HepG2 (cell line): Measurements from ENCODE around the gene PERP. TPM values are rescaled to one million over a fixed set of nuclear protein-coding genes. Genes with fewer than 3 reads are reported as not detected.

Source experiments
- ATAC-seq: fragments of 200-7000 bp; cut with Tn5 transposase; 3 replicates; pipeline ENCODE4 v1.9.1; 2020; ENCODE audit warnings: mild to moderate bottlenecking, moderate library complexity
- BruUV-seq: library from RNA; stranded (reverse); fragments of 400-500 nt; replicated peaks from 2 replicates; lab custom pipeline; 2021; lab: Mats Ljungman, UMichigan
- CTCF ChIA-PET: fragments of 300-600 bp; formaldehyde crosslinking; extraction: SDS; loops from one replicate; lab custom pipeline; 2021; ENCODE audit warnings: low total read pairs, inconsistent platforms, low intra/inter-chr PET ratio; lab: Yijun Ruan, JAX
- POLR2A ChIA-PET: fragments of 350-600 bp; sonication (Branson Sonifier 250); formaldehyde crosslinking; loops from one replicate; lab custom pipeline; 2020; ENCODE audit warnings: antibody characterized with exemption, inconsistent platforms; lab: Yijun Ruan, JAX
- DNase-seq: peaks from one replicate; pipeline ENCODE4 v3.0.0-alpha.2; 2015; ENCODE audit warnings: low spot score
- FAIRE-seq: peaks from 3 replicates; lab custom pipeline; 2011; peaks lifted over from hg19 to GRCh38; lab: Jason Lieb, UNC
- H2AFZ ChIP-seq: one replicate; pipeline ENCODE4 v1.6.1; 2011; ENCODE audit warnings: low read length, inconsistent platforms
- H3K27ac ChIP-seq: fragments of 300-600 bp; 3 replicates; pipeline ENCODE4 v1.8.0; 2011; ENCODE audit warnings: mixed run types, mild to moderate bottlenecking, mixed read lengths, low read length, inconsistent platforms; ENCODE audit not compliant: insufficient read depth; ENCODE audit errors: extremely low read length
- H3K27me3 ChIP-seq, 2 experiments: fragments of 200-600 bp in 1 of 2; 2 replicates in 1 of 2; 3 replicates in 1 of 2; pipeline versions ENCODE4 v1.6.0 to v1.8.0; 2011; ENCODE audit warnings: low read length in 2 of 2, mild to moderate bottlenecking in 2 of 2, moderate library complexity in 2 of 2, inconsistent platforms in 1 of 2; ENCODE audit not compliant: insufficient read depth in 2 of 2, control insufficient read depth in 1 of 2
- H3K36me3 ChIP-seq, 2 experiments: fragments of 200-600 bp in 1 of 2; replicated peaks in 1 of 2; 2 replicates in 1 of 2; 3 replicates in 1 of 2; pipeline versions ENCODE4 v1.5.1 to v1.8.0; 2011; ENCODE audit warnings: low read length in 2 of 2, inconsistent platforms in 1 of 2; ENCODE audit not compliant: insufficient read depth in 2 of 2, control insufficient read depth in 1 of 2
- H3K4me1 ChIP-seq: 2 replicates; pipeline ENCODE4 v1.5.1; 2012; ENCODE audit warnings: low read length, inconsistent platforms; ENCODE audit not compliant: insufficient read depth
- H3K4me2 ChIP-seq: 2 replicates; pipeline ENCODE4 v1.6.0; 2011; ENCODE audit warnings: low read depth, low read length, inconsistent platforms
- H3K4me3 ChIP-seq, 3 experiments: fragments of 200-600 bp in 1 of 3; sonication (generic), shearing (Covaris generic) in 1 of 3; replicated peaks in 1 of 3; 2 replicates each; pipeline ENCODE4 v1.5.1; 2011 to 2016; ENCODE audit warnings: low read length in 3 of 3, inconsistent platforms in 2 of 3, low read depth in 2 of 3, mild to moderate bottlenecking in 2 of 3, control low read depth in 1 of 3, mixed read lengths in 1 of 3; ENCODE audit not compliant: insufficient read depth in 1 of 3
- H3K79me2 ChIP-seq: one replicate; pipeline ENCODE4 v1.6.1; 2011; ENCODE audit warnings: low read length, inconsistent platforms; ENCODE audit not compliant: insufficient read depth
- H3K9ac ChIP-seq: 2 replicates; pipeline ENCODE4 v1.6.0; 2011; ENCODE audit warnings: mild to moderate bottlenecking, low read depth, low read length, inconsistent platforms; ENCODE audit not compliant: insufficient read depth
- H3K9me3 ChIP-seq: 2 replicates; pipeline ENCODE4 v1.5.1; 2012; ENCODE audit warnings: mild to moderate bottlenecking, low read length
- H4K20me1 ChIP-seq: 2 replicates; pipeline ENCODE4 v1.6.0; 2011; ENCODE audit warnings: inconsistent platforms, mild to moderate bottlenecking, low read length, moderate library complexity; ENCODE audit not compliant: insufficient read depth
- HNRNPK ChIP-seq: fragments of 200-400 bp; formaldehyde crosslinking; IDR thresholded peaks from 2 replicates; pipeline ENCODE4 v1.6.1; 2018; ENCODE audit warnings: low read length, low read depth, moderate library complexity, mild to moderate bottlenecking; ENCODE audit not compliant: poor library complexity, severe bottlenecking
- NKX3-1 ChIP-seq: sonication (generic); formaldehyde crosslinking; IDR thresholded peaks from 2 replicates; pipeline ENCODE4 v1.5.0; 2020; ENCODE audit warnings: missing genetic modification reagents
- RBM22 ChIP-seq: fragments of 200-400 bp; formaldehyde crosslinking; optimal IDR thresholded peaks from 2 replicates; pipeline ENCODE3; 2017; ENCODE audit warnings: mild to moderate bottlenecking, low read length, moderate library complexity
- SIX1 ChIP-seq: sonication (generic); formaldehyde crosslinking; IDR thresholded peaks from 2 replicates; pipeline ENCODE4 v1.4.0; 2020; ENCODE audit warnings: missing genetic modification reagents, borderline replicate concordance
- TBX2 ChIP-seq: sonication (generic); formaldehyde crosslinking; IDR thresholded peaks from 2 replicates; pipeline ENCODE4 v1.5.0; 2020; ENCODE audit warnings: missing genetic modification reagents, mild to moderate bottlenecking, borderline replicate concordance
- TCF7 ChIP-seq: sonication (generic); IDR thresholded peaks from 2 replicates; pipeline ENCODE4 v1.6.1; 2016; ENCODE audit warnings: antibody characterized with exemption, low read depth
- TEAD3 ChIP-seq: optimal IDR thresholded peaks from 2 replicates; pipeline ENCODE3; 2016; ENCODE audit warnings: borderline replicate concordance
- ZMYM4 ChIP-seq: sonication (generic); formaldehyde crosslinking; IDR thresholded peaks from 2 replicates; pipeline ENCODE4 v1.8.1; 2023; ENCODE audit warnings: mild to moderate bottlenecking, missing genetic modification reagents
- ZNF253 ChIP-seq: sonication (generic); formaldehyde crosslinking; IDR thresholded peaks from 2 replicates; pipeline ENCODE4 v1.8.0; 2022; ENCODE audit warnings: mild to moderate bottlenecking, missing genetic modification reagents, borderline replicate concordance
- ZNF546 ChIP-seq: sonication (generic); formaldehyde crosslinking; conservative IDR thresholded peaks from 2 replicates; pipeline ENCODE4 v1.8.1; 2023; ENCODE audit warnings: mild to moderate bottlenecking, missing genetic modification reagents
- ZNF557 ChIP-seq: sonication (generic); formaldehyde crosslinking; IDR thresholded peaks from 2 replicates; pipeline ENCODE4 v1.4.0; 2020; ENCODE audit warnings: missing genetic modification reagents
- WGBS: methylation state at CpG from one replicate; pipeline ENCODE4 v1.1.6; 2017; ENCODE audit warnings: low lambda C conversion rate; 5-methylcytosine and 5-hydroxymethylcytosine counted together
- in situ Hi-C: cut with HindIII; loops from 2 replicates; pipeline ENCODE4 v1.10.0; 2017; ENCODE audit warnings: low pct_unique_long_range_greater_than_20kb; ENCODE audit not compliant: extremely low pct_ligation_motif_present
- intact Hi-C: fragments of 100-400 bp; cut with micrococcal nuclease; formaldehyde crosslinking; loops from one replicate; pipeline ENCODE4 v1.10.0; 2022; ENCODE audit not compliant: unreplicated experiment
- polyA plus RNA-seq, 8 experiments: library from polyadenylated mRNA; depleted of rRNA in 3 of 8; stranded (reverse) in 7 of 8; unstranded in 1 of 8; fragments of >200 nt; fragmentation: Illumina TruSeq in 4 of 8; extraction: Trizol in 4 of 8; gene quantifications; 2 replicates each; pipeline versions ENCODE4 v1.2.1 to v1.2.3, GENCODE V29; 2011 to 2016; ENCODE audit warnings: low read depth in 4 of 8, missing spikeins in 1 of 8, mixed read lengths in 1 of 8; ENCODE audit not compliant: insufficient read depth in 1 of 8
- total RNA-seq, 5 experiments: library from RNA; depleted of rRNA; stranded (reverse); fragments of >200 nt; fragmentation: Illumina TruSeq; extraction: Trizol; gene quantifications; 2 replicates each; pipeline ENCODE4 v1.2.3, GENCODE V29; 2016; ENCODE audit warnings: low read depth in 1 of 5
- TF ChIP-seq, protein P1 (sequence below): sonication (generic); formaldehyde crosslinking; conservative IDR thresholded peaks from 2 replicates; pipeline ENCODE4 v1.8.0; 2022; ENCODE audit warnings: mild to moderate bottlenecking, moderate library complexity, missing genetic modification reagents
- TF ChIP-seq, protein P2 (sequence below): IDR thresholded peaks from 2 replicates; pipeline ENCODE4 v1.6.1; 2016
- TF ChIP-seq, protein P3 (sequence below): sonication (generic); formaldehyde crosslinking; IDR thresholded peaks from 2 replicates; pipeline ENCODE4 v1.5.1; 2020; ENCODE audit warnings: mild to moderate bottlenecking, moderate library complexity, missing genetic modification reagents

Gene PERP
- total and polyA plus RNA-seq, 2 of the 13 experiments (the other 11 are each of a cell fraction or from before 2014, with no cell fraction given): 26.0 to 53.0 TPM

DNA sequence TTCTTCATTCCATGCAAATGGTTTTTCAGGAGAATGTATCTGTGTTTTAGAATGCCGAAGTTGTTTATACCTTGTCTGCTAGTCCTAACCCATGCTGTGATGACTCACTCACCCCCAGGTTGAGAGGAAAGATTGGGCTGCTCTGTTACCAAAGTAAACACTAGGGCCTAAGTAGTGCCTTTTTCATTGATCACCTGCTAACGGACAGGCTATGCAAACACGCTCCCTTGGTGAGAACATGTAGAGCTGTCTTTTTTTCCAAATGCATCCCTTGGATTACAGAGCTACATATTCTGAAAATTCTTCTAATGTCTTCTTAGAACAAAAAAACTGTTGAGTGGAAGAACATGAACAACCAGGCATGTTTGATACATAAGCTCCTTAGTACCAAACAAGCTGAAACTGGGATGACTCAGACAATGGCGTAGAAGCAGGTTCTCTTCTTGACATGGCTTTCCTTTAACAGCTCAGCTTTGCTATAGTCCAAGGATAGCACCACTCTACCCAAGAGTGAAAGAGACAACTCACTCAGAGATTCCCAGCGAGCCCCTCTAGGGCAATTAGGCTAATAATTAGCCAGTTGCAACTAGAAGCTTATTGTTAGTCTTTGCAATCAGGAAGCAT, 20.5 kb downstream of the PERP start:
- peak; percentile 92 for FAIRE-seq
- no TSS peak for BruUV-seq
- H3K9ac ChIP-seq: peak overlapping the region; percentile 45
- ATAC-seq: peak; percentile 89
- ChIA-PET CTCF (interaction anchor here (1.5 kb wide), 1 partner anchor 21 kb away, joined by 4 read pairs; the partner anchor contains the start of gene PERP), POLR2A (interaction anchor here (0.7 to 2.2 kb wide), 3 partner anchors 9 to 318 kb away, joined by 3 to 41 read pairs (median 3); partner anchors contain the start of genes HEBP2 and PERP)
- no peaks in the 10 kb centered on the region for H4K20me1 ChIP-seq
- intact Hi-C loops (loop anchor here (1.0 to 10.0 kb wide), 2 partner anchors 21 to 732 kb away; partner anchors contain the start of gene PERP), in situ Hi-C loops (no loop called here)
- no peaks in the 10 kb centered on the region for H3K27me3 ChIP-seq
- H3K4me1 ChIP-seq: peaks cover 54% of the 10 kb centered on the region
- peak overlapping the region; percentile 84 for H3K4me2 ChIP-seq
- no peaks in the 10 kb centered on the region for H3K9me3 ChIP-seq
- no peak overlapping the region for H2AFZ ChIP-seq
- H3K27ac ChIP-seq: peak overlapping the region; percentile 81
- WGBS: 0% methylated on average over 5 of the region's 5 CpGs
- DNase-seq: peak; percentile 95
- peak overlapping the region; percentile 22 to 53 (median 49); a peak in 5 of 6 replicates for H3K4me3 ChIP-seq
- no peaks in the 10 kb centered on the region for H3K79me2 ChIP-seq
- peaks cover 2 to 8% of the 10 kb centered on the region in 2 experiments; a peak in 2 of 5 replicates for H3K36me3 ChIP-seq
- TF ChIP-seq RBM22: no peak
- TF ChIP-seq NKX3-1 (CRISPR knock-in tag): 0 out of 2 replicates have a peak, but pooled peaks have one; percentile 29
- TF ChIP-seq, protein P1, sequence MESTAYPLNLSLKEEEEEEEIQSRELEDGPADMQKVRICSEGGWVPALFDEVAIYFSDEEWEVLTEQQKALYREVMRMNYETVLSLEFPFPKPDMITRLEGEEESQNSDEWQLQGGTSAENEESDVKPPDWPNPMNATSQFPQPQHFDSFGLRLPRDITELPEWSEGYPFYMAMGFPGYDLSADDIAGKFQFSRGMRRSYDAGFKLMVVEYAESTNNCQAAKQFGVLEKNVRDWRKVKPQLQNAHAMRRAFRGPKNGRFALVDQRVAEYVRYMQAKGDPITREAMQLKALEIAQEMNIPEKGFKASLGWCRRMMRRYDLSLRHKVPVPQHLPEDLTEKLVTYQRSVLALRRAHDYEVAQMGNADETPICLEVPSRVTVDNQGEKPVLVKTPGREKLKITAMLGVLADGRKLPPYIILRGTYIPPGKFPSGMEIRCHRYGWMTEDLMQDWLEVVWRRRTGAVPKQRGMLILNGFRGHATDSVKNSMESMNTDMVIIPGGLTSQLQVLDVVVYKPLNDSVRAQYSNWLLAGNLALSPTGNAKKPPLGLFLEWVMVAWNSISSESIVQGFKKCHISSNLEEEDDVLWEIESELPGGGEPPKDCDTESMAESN (CRISPR knock-in tag): 0 out of 2 replicates have a peak, but pooled peaks have one; percentile 52
- TF ChIP-seq ZNF557 (CRISPR knock-in tag): peak; percentile 54; the same call in 1 of the 2 replicates
- TF ChIP-seq TBX2: peak; percentile 90
- TF ChIP-seq ZMYM4 (CRISPR knock-in tag): peak; percentile 82
- no peak for TF ChIP-seq HNRNPK
- TF ChIP-seq, protein P2, sequence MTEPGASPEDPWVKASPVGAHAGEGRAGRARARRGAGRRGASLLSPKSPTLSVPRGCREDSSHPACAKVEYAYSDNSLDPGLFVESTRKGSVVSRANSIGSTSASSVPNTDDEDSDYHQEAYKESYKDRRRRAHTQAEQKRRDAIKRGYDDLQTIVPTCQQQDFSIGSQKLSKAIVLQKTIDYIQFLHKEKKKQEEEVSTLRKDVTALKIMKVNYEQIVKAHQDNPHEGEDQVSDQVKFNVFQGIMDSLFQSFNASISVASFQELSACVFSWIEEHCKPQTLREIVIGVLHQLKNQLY (CRISPR knock-in tag): peak; percentile 90
- TF ChIP-seq, protein P3, sequence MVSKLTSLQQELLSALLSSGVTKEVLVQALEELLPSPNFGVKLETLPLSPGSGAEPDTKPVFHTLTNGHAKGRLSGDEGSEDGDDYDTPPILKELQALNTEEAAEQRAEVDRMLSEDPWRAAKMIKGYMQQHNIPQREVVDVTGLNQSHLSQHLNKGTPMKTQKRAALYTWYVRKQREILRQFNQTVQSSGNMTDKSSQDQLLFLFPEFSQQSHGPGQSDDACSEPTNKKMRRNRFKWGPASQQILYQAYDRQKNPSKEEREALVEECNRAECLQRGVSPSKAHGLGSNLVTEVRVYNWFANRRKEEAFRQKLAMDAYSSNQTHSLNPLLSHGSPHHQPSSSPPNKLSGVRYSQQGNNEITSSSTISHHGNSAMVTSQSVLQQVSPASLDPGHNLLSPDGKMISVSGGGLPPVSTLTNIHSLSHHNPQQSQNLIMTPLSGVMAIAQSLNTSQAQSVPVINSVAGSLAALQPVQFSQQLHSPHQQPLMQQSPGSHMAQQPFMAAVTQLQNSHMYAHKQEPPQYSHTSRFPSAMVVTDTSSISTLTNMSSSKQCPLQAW (CRISPR knock-in tag): peak; percentile 83; the same call in 1 of the 2 replicates
- TF ChIP-seq ZNF546 (CRISPR knock-in tag): no peak
- TF ChIP-seq TCF7: peak; percentile 82
- TF ChIP-seq SIX1 (CRISPR knock-in tag): peak; percentile 85; the same call in 1 of the 2 replicates
- TF ChIP-seq ZNF253 (CRISPR knock-in tag): no peak
- peak; percentile 90 for TF ChIP-seq TEAD3 (CRISPR knock-in tag)
